Neural crest cell (in vitro differentiated cells): ENCODE data around the gene SSUH2. TPM values are rescaled to one million over a fixed set of nuclear protein-coding genes. Genes with fewer than 3 reads are reported as not detected.

Experiments
- DNase-seq: peaks from one replicate; pipeline ENCODE4 v3.0.0; 2021; ENCODE audit warnings: low read depth, mixed read lengths, low spot score
- H3K27ac Mint-ChIP-seq: one replicate; pipeline ENCODE4 v1.8.0; 2021; ENCODE audit warnings: mild to moderate bottlenecking, mixed read lengths; ENCODE audit not compliant: unreplicated experiment
- H3K27me3 Mint-ChIP-seq: 2 replicates; pipeline ENCODE4 v1.8.0; 2021; ENCODE audit warnings: low read depth, mild to moderate bottlenecking, mixed read lengths
- H3K36me3 Mint-ChIP-seq: 2 replicates; pipeline ENCODE4 v1.8.0; 2021; ENCODE audit warnings: low read depth, mild to moderate bottlenecking, mixed read lengths
- H3K4me1 Mint-ChIP-seq: 2 replicates; pipeline ENCODE4 v1.8.0; 2021; ENCODE audit warnings: mixed read lengths
- H3K4me3 Mint-ChIP-seq: one replicate; pipeline ENCODE4 v1.8.0; 2021; ENCODE audit warnings: mild to moderate bottlenecking, mixed read lengths
- H3K9me3 Mint-ChIP-seq: 2 replicates; pipeline ENCODE4 v1.8.0; 2021; ENCODE audit warnings: mixed read lengths
- total RNA-seq: library from RNA; stranded (reverse); gene quantifications from 2 replicates; pipeline ENCODE4 v1.2.1, GENCODE V29; 2021
- TF ChIP-seq, protein P1 (sequence below): fragments of 200-600 bp; sonication (generic); conservative IDR thresholded peaks from 2 replicates; pipeline ENCODE4 v1.5.0; 2021; ENCODE audit warnings: antibody characterized with exemption, mild to moderate bottlenecking

SSUH2 gene
- total RNA-seq, 1 donor from 2014 or later = 14.1 TPM

- H3K27me3 Mint-ChIP-seq = peaks cover 3% of the 10 kb centered on the region
- no peak overlapping the region for H3K27ac Mint-ChIP-seq
- TF ChIP-seq, protein P1, sequence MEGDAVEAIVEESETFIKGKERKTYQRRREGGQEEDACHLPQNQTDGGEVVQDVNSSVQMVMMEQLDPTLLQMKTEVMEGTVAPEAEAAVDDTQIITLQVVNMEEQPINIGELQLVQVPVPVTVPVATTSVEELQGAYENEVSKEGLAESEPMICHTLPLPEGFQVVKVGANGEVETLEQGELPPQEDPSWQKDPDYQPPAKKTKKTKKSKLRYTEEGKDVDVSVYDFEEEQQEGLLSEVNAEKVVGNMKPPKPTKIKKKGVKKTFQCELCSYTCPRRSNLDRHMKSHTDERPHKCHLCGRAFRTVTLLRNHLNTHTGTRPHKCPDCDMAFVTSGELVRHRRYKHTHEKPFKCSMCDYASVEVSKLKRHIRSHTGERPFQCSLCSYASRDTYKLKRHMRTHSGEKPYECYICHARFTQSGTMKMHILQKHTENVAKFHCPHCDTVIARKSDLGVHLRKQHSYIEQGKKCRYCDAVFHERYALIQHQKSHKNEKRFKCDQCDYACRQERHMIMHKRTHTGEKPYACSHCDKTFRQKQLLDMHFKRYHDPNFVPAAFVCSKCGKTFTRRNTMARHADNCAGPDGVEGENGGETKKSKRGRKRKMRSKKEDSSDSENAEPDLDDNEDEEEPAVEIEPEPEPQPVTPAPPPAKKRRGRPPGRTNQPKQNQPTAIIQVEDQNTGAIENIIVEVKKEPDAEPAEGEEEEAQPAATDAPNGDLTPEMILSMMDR = no peak
These were observed 9.3 kb upstream of the SSUH2 start for GRCh38 chr3:8653800-8654408.

GRCh38 chr3:8652324-8652987 lies 7.9 kb upstream of the SSUH2 start:
- H3K36me3 Mint-ChIP-seq = peaks cover 10% of the 10 kb centered on the region
- no peak overlapping the region for H3K4me3 Mint-ChIP-seq
- H3K27me3 Mint-ChIP-seq = peaks cover 3% of the 10 kb centered on the region
- peak overlapping the region; percentile 90 for H3K27ac Mint-ChIP-seq
- peaks cover 5% of the 10 kb centered on the region for H3K9me3 Mint-ChIP-seq
- H3K4me1 Mint-ChIP-seq = peaks cover 55% of the 10 kb centered on the region
- TF ChIP-seq, protein P1 = no peak
- no peak for DNase-seq

More at GRCh38 chr3:8653800-8654408, 9.3 kb upstream of the SSUH2 start:
- no peak for DNase-seq
- H3K36me3 Mint-ChIP-seq = peaks cover 9% of the 10 kb centered on the region
- H3K9me3 Mint-ChIP-seq = peaks cover 5% of the 10 kb centered on the region
- H3K4me1 Mint-ChIP-seq = peaks cover 64% of the 10 kb centered on the region
- H3K4me3 Mint-ChIP-seq = no peak overlapping the region

- Mint-ChIP-seq H3K27me3 (peaks cover 3% of the 10 kb centered on the region), H3K27ac (peak overlapping the region; percentile 81), H3K9me3 (peaks cover 5% of the 10 kb centered on the region), H3K36me3 (peaks cover 10% of the 10 kb centered on the region), H3K4me1 (peaks cover 48% of the 10 kb centered on the region), H3K4me3 (no peak overlapping the region)
- no peak for DNase-seq
- TF ChIP-seq, protein P1 = no peak
These were observed 7.1 kb upstream of the SSUH2 start for GRCh38 chr3:8651418-8652323.

- H3K4me1 Mint-ChIP-seq = peaks cover 43% of the 10 kb centered on the region
- H3K27me3 Mint-ChIP-seq = peaks cover 3% of the 10 kb centered on the region
- peaks cover 5% of the 10 kb centered on the region for H3K9me3 Mint-ChIP-seq
- TF ChIP-seq, protein P1 = no peak
- no peak overlapping the region for H3K27ac Mint-ChIP-seq
- DNase-seq = no peak
- peaks cover 10% of the 10 kb centered on the region for H3K36me3 Mint-ChIP-seq
- H3K4me3 Mint-ChIP-seq = no peak overlapping the region
These were observed 6.2 kb upstream of the SSUH2 start for GRCh38 chr3:8650583-8651416.

DNA sequence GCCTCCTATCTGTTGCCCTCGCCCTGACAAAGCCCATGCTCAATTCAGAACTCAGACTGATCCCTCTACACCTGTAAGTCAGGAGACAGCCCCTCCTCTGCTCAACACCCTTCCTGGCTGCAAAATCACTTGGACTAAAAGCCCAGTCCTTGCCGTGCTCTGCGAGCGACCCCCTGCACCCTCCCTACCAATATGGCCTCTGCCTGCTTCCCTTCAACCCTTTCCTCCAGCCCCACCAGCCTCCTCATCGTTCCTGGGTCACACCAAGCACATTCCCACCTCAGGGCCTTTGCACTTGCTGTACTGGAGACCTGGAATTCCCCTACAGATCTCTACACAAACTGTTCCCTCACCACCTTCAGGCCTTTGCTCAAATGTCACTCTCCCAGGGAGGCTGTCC lies 5.2 kb upstream of the SSUH2 start:
- H3K27me3 Mint-ChIP-seq = no peaks in the 10 kb centered on the region
- H3K4me1 Mint-ChIP-seq = peaks cover 38% of the 10 kb centered on the region
- TF ChIP-seq, protein P1 = no peak
- peaks cover 3% of the 10 kb centered on the region for H3K9me3 Mint-ChIP-seq
- peaks cover 7% of the 10 kb centered on the region for H3K36me3 Mint-ChIP-seq
- no peak overlapping the region for H3K4me3 Mint-ChIP-seq
- no peak for DNase-seq
- H3K27ac Mint-ChIP-seq = peak overlapping the region; percentile 72
